ENCODE measurements around the gene CHI3L1.
"Not testable (repeated sequence)": the region's sequence is repeated elsewhere in the genome, so short reads cannot be mapped to it uniquely, and the experiment has no call there.

The CHI3L1 gene

DNA sequence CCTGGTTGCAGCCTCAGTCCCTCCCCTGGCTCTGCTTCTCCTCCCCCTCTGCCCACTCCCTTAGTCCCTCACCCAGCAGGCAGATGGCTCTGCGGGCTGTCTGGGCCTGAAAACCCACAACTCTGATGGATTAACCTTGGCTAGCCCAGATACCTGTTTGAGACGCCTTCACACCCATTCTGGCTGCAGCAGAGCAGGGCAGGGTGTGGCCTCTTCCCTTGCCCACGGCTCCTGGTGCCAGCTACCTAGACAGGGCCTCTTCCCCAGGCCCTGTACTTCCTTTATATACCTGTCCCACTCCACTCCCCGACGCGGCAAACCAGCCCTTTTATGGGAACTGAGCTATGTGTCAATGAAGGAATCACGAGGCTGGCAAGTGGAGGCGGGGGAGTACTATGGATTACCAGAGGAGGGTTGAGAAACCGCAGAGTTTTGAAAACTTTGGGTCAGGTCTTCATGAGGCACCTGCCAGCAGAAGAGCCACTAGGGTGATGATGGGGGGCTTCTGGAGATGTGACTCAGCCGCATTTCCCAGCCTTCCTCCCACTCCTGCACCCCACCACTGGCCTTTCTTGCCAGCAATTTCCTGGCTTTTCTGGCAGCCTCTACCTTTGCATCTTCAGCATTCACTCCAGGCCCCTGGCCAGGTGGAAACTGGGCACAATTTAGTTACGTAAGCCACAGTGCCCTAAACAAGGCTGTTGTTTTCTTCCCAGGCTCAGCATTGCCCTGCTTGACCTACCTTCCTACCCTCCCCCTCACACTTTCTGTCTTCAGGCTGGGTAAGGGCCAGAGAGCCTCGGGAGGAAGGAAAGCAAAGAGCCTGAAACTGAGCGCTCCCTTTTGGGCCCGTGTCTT lies at the start of gene CHI3L1:
Gene CHI3L1 (minus strand): TSS at position 259 of the 858 bp plus-strand sequence. CDS start 81 bp downstream, at position 178.
- no peak for DNase-seq (ENCODE audit: low spot score)

DNA sequence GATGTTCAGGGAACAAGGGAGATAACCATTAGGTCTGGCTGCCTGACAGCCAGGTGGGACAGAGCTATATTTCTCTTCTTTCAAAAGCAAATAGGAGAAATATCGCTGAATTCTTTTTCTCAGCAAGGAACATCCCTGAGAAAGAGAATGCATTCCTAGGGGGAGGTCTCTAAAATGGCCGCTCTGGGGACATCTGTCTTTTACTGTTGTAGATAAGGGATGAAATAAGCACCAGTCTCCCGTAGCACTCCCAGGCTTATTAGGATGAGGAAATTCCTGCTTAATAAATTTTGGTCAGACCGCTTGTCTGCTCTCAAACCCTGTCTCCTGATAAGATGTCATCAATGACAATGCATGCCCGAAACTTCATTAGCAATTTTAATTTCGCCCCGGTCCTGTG lies 48.4 kb upstream of the CHI3L1 start:
- not testable (repeated sequence) for DNase-seq (ENCODE audit: low spot score)

DNA sequence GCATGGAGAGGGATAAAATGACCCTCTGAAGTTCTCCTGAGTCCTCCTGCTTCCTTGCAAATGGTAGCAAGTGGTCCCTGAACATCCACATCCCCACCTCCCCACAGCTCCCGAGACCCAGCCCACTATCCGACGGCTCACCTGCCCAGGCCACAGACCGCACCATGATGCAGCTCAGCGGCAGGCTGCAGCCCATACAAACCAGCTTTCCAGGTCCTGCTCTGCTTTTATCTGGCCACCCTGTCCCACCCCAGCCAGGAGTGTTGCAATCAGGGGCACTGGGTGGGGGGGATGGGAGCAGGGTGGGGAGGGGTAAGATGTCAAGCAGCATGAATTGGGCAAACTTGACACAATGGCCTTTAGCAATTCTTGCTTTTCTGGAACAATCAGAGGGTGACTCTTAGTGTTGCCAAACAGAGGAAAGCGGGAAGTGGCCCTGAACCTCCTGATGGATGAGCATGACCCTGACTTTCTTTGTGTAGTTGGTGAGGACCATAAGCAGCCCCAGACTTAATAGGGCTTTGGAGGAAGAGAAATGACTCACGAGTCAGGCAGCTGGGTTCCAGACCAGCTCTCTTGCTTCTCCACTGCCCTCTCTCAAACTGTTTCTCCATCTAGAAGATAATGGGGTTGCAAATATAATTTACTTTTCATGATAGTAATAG lies 43.1 kb upstream of the CHI3L1 start, which contains the start of gene CHIT1:
Gene CHIT1 (minus strand): TSS at position 203 of the 665 bp plus-strand sequence. CDS start 37 bp downstream, at position 166.
- DNase-seq (ENCODE audit: low spot score) = no peak

DNA sequence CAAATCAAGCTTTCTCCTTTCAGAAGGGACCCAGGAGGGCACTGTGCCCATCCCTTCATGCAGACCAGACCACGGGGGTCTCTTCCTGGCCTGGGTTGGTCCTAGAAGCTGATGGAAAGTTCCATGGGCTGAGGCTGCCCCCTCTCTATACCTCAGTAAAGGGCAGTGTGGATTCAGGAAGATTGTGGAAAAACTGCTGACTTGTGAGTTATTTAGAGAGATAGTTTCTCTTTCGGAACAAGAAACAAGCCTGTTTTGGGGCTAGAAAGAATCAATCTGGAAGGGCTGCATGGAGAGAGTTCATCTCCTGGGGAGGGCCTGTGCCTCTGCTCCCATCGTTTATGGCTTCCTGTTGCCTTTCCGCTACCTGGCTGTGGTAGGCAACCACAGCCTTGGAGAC lies 42.2 kb upstream of the CHI3L1 start:
- no peak for DNase-seq (ENCODE audit: low spot score)

DNA sequence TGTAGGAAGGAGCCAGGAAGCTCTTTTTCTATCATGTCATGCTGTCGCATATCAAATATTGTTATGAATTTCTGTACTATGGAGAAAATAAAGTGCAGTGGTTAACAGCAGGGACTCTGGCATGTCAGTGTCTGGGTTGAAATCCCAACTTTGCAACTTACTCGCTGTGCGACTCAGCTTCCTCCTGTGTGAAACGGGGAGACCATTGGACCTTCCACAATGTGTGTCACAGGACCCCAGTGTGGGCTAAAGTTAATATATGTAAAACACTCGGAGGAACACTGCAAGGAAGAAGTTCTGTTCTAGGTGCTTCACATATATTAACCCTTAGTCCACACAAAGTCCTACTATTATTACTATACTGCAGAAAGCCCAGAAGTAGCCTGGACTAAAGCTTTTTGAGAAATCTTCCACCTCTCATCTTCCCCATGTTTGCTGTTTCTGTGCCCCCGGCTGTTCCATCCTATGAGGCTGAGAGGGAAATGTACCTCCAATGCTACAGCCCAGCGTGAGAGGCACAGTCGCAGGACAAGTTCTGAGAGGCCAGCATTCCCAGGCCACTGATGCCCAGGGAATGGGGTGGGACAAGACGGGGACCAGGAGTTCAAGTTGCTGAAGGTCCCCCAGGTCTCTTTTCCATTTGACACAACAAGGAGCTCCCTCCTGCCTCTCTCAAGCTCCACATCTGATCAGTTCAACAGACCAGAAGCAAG lies 41.0 kb upstream of the CHI3L1 start:
- DNase-seq (ENCODE audit: low spot score) = no peak

DNA sequence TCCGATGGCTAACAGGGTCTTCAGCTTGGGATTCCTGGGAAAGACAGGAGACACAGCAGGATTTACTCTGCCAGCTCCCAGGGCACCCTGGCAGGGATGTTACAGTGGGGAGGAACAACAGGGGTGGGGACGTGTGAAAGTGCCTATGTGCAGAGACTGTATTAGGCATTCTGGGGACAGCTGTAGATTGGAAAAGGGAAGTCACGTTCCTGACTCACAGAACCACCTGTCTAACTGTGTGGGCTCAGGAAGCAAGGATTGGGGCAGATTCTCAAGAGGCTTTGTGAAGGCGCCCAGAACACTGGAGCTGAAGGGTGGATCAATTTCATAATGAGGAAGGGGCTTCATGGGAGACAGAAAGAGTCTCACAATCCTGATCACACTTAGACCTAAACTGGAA lies 38.6 kb upstream of the CHI3L1 start:
- DNase-seq (ENCODE audit: low spot score) = no peak

DNA sequence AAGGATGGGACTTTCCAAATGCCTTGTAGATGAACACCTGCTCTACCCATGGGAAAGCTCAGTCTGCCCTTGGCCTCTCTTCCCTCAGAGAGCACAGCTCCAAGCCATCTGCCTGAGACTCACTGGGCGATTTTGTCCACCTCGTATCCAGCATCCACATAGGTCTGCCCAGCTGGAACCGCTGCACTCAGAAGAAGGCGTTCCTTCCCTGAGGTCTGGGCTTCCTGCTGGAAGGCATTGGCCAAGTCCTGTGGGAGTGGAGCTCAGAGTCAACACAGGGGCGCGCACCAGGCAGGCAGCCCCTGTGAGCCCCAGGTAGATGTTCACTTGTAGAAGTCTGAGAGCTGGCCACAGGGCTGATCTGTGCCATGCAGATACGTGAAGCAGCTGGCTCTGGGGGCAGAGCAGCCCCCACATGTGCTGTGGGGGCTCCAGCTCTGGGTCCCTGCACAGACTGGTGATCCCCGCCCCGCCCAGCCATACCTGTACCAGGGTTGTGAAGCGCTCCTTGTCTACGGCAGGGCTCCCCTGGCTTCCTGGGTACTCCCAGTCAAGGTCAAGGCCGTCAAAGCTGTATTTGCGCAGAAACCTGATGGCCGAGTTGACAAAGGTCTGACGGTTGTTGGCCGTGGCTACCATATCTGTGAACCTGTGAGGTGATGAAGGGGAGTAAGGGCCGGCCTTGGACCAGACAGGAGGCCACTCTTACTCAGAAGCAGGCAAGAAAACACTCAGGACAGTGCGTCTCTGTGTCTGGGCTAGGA lies 36.7 kb upstream of the CHI3L1 start:
- no peak for DNase-seq (ENCODE audit: low spot score)

DNA sequence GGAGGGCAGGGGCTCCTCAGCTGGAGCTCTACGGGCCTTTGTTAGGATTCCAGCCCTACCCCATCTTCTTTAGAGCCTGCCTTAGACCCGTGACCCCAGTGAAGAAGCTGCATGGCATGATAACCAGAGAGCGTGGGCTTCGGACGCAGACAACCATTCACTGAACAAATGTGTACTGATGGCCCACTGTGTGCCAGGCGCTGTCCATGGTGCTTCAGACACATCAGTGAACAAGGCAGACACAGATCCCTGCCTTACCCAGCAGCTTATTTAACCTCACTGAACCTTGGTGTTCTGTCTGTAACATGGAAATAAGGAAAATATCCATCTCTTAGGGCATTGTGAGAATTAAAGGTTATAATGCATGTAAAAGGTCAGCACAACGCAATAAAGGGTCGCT lies 33.4 kb upstream of the CHI3L1 start:
- DNase-seq (ENCODE audit: low spot score) = no peak

DNA sequence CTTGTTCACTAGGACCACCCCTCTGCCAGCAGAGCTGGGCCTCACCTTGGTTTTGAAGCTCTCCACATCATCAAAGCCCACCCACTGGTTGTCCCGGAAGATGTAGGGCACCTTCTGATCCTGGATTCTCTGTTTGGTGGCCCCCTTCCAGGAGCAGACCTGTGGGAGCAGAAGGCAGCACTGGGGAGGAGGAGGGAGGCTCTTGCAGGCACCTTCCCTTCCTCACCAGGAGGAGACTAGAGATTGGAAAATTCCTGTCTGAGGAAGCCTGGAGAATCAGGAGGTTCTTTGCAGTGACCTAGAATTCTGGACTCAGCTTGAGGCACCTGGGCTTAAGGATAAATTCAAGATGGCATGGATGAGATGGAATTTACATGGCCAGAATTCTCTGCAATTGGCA lies 32.7 kb upstream of the CHI3L1 start:
- no peak for DNase-seq (ENCODE audit: low spot score)

DNA sequence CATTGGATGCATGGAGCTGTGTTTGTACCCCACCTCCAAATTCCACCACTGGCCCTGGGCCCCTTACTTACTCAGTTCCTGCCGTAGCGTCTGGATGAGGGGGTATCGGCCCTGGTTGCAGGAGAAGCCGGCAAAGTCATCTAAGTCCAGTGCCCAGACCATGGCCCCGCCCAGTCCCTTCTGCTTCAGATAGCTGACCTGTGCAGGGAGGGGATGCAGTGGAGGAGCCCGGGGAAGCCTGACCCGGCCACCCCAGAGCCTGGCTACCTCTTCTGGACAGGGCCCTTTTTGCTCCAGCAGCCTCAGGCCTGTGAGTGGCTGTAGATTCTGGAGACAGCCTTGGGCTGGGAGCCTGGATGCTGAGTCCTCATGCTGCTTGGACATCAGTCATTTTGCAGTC lies 31.2 kb upstream of the CHI3L1 start:
- DNase-seq (ENCODE audit: low spot score) = no peak

DNA sequence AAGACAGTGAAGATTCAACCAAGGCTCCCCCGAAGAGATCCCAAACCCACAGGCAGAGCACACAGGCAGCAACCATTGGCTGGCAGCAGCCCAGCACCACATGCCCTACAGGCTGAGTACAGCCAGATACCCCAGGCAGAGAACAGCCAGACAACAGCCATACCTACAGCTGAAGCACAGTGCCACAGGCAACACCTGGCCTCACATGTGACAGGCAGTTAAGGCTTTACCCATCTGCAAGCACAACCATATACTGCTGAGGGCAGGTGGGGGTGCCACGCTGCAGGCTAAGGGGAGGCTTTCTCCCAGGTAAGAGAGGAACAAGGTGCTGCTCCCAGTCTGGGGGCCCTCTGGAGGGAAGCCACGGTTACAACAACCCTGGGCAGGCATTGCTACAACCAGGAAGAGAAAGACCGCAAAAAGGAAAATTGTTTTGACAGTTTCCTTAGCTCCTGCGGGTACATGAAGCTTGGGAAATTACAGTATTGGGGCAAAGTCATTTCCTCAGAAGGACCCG lies 30.7 kb upstream of the CHI3L1 start:
- no peak for DNase-seq (ENCODE audit: low spot score)

DNA sequence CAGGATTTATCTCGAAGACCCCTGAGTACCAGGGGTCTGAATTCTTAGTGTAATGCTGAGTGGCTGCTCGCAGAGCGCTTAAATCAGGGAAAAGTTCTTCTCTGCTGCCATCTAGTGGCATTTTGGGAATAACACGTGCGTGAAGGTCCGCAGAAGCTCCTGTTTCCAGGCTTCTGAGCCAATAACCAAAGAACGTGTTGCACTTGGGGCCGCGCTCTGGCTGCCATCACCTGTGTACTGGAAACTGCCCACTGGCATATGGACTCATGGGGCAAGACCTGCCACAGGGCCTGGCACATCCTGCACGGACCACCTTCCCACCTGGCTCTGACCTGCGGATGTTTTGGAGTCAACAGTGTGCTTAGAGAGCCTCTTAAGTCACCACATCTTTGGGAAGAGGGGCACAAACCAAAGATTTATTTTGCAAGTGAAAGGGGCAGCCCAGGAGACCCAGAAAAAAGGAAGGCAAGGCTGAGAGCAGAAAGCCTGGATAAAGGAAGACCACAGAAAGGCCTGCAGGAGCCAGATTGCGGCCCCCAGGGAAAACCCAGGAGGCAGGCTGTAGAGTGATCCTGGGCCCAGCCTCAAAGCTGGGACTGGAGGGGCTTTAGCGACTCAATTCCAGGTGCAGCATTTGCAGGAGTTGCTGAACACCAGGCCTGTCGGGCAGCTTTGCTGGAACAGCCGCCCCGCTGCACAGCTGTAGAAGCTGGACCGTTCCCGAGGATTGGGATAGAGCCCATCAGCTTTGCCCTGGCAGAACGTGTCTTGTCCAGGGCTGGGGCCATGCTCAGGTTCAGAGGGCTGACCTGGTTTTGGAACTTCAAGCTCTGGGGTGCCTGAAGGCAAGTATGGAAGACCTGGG lies 30.0 kb upstream of the CHI3L1 start:
- DNase-seq (ENCODE audit: low spot score) = peak; percentile 59

DNA sequence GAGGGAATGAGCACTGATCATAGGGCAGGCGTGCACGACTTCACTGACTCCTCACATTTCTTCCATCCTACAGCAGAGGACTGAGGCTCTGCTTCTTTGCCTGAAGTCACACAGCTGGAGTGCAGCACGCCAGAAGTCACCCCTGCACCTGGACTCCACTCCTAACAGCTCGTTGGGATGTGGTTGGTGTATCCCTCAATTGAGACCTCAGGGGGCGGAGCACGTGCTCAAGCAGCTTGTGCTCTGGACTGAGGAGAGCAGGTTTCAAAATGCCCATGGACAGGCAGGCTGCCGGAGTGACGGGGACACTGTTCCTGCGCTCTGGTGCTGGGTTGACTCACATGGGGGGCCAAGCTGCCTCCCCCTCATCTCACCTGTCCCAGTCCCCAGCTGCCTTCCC lies 29.1 kb upstream of the CHI3L1 start:
- no peak for DNase-seq (ENCODE audit: low spot score)

DNA sequence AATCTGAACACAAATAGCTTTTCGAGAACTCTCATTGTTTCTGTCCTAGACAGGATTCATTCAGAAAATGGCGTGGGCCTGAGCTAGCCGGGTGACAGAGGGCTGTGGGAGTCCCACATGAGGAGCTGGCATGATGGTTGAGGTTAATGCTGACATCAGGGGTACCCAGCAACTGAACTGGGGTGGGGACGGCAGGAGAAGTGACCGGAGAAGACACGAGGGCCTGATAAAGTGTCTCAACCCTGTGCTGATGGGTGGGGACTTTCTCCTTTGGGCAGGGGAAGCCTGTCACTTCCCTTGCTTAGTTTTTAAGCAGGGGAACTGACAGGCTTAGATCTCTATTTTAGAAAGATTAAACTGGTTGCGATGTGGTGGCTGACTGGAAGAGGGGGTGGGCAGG lies 28.4 kb upstream of the CHI3L1 start:
- DNase-seq (ENCODE audit: low spot score) = no peak

DNA sequence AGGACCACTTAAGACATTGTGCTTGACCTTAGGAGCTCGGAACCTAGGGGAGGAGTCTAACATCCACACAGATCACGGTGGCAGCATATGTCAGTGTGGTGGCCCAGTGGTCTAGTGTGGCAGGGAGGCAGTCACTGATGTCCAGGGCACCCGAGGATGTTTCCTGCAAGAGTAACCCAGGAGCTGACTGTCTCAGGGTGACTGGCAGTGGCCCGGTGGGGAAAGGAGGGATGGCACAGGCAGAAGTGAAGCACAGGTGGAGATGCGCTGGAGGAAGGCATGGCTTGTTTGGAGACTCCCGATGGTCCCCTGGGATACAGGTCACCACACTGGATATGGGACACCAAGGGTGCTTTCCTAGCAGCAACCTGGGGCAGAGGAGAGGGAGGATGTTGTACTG lies 26.6 kb upstream of the CHI3L1 start:
- no peak for DNase-seq (ENCODE audit: low spot score)

DNA sequence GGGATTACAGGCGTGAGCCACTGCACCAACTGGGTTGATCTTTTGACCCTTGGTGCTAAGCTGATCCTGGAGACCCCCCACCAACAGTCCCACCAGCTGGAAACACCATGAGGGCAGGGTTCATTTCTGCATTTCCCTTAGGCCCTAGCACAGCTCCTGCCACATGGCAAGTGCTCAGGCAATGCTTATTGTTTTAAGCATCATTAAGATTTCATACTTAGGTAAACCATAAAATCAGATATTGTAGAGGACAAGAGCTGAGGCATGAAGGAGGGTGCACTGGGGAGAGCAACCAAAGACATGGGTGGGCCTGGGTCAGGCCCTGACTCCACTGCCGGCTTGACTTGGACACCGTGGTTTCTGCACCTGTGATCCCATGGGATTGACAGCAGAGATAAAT lies 25.3 kb upstream of the CHI3L1 start:
- DNase-seq (ENCODE audit: low spot score) = no peak

DNA sequence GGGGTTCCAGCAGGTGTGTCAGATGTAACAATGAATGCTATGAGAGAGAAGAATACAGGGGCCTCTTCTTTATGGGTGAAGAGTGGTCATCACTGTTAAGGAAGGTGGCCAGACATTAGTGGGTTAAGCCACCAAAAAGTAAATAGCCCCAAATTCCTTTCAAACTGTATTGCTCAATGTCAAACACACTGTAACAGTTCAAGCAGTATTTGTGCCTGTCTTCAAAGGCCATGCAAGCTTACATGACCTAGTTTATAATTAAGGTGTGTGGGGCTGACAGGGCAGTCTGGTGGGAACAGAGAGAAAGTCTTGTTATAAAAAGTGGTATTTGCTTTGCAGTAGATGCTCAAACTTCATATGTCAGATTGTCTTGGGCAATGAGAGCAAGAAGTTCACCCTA lies 24.5 kb upstream of the CHI3L1 start:
- DNase-seq (ENCODE audit: low spot score) = no peak

DNA sequence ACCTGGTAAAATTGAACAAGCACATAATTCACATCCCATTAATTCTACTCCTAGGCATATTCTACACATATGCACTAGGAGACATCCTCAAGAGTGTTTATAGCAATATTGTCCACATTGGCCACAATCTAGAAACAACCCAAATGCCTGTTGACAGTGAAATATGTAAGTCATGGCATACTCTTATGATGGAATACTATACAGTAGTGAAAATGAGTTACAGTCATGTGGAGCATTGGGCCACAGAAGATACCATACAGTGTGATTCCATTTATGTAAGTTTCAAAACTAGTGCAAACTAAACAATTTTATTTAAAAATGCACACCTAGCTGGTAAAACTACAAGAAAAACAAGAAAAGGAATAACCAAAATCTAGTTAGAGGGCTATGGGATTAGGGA lies 23.8 kb upstream of the CHI3L1 start:
- DNase-seq (ENCODE audit: low spot score) = no peak

DNA sequence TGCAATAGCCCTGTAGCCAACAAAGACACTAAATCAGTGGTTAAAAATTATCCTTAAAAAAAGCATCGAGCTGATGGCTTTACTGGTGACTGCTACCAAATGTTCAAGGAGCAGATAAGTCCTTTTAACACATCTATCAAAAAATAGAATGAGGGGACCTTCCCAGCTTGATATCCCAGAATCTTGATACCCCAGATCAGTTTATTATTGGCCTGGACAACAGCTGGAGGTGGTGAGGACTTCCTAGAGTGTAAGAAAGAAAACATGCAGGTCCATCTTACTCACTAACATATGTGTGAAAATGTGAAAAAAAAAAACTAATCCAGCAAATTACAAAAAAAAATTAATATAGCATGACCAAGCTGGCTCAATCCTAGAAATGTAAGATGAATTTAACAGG lies 21.7 kb upstream of the CHI3L1 start:
- DNase-seq (ENCODE audit: low spot score) = no peak

DNA sequence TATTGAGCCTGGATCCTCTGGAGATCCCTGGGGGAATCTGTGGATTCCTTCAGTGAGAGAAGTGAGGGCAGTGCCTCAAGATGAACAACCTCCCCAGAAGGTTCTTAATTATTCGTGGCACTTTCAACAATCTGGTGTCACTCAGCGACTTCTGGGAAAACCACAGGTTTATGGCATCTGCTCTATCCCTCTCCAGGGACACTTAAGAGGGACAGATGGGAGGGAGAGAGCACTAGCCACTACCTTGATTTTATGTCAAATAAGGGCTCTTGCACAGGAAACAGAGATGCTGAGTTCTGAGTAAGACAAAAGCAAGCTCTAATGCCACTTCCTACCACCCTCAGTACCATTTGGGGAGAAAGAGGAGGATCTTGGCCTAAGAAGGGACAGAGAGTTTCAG lies 21.2 kb upstream of the CHI3L1 start:
- DNase-seq (ENCODE audit: low spot score) = no peak

DNA sequence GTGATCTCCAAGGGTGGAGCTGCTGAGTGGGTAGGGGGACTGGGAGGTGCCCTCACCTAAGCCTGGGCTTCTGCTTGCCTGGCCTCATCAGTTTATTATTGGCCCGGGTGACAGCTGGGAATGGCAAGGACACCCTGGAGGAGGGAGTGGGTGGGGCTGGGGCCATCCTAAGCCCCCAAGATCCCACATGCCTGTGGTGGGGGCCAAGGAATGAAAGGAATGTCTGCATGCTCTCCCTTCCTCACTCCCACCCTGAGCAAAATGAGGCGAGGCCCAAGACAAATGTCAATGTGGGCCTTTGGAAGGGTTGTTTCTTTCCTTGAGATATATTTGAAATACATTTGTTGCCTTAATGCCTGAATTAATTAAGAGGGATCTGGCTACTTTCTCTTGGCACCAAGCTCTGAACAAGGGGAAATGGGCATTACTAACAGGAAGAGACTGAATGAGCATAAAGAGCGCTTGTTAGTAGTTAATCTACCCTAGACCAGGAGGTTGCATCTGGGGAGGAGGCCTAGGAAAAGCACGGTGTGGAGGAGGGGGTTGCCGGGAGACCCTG lies 19.7 kb upstream of the CHI3L1 start:
- no peak for DNase-seq (ENCODE audit: low spot score)
